Activated naive CD8-positive, alpha-beta T cell (primary cell): ENCODE data around the gene POLR3GL.

ENCODE experiments used
- H3K27ac Mint-ChIP-seq: one replicate; pipeline ENCODE4 v1.8.0; 2021; ENCODE audit warnings: mixed read lengths
- H3K27me3 Mint-ChIP-seq: one replicate; pipeline ENCODE4 v1.8.0; 2021; ENCODE audit warnings: mixed read lengths
- H3K36me3 Mint-ChIP-seq: one replicate; pipeline ENCODE4 v1.8.0; 2021; ENCODE audit warnings: mixed read lengths
- H3K4me1 Mint-ChIP-seq: one replicate; pipeline ENCODE4 v1.8.0; 2021; ENCODE audit warnings: low read depth, mixed read lengths
- H3K4me3 Mint-ChIP-seq: one replicate; pipeline ENCODE4 v1.8.0; 2021; ENCODE audit warnings: mild to moderate bottlenecking, mixed read lengths
- H3K9me3 Mint-ChIP-seq: one replicate; pipeline ENCODE4 v1.8.0; 2021; ENCODE audit warnings: low read depth, mixed read lengths

Gene POLR3GL

GRCh38 chr1:145959333-145959732 is 5.2 kb upstream of the POLR3GL start:
- H3K9me3 Mint-ChIP-seq = no peaks in the 10 kb centered on the region
- H3K36me3 Mint-ChIP-seq = no peaks in the 10 kb centered on the region
- H3K27me3 Mint-ChIP-seq = no peaks in the 10 kb centered on the region
- peak overlapping the region; percentile 25 for H3K27ac Mint-ChIP-seq
- H3K4me1 Mint-ChIP-seq = peaks cover 80% of the 10 kb centered on the region
- peak overlapping the region; percentile 75 for H3K4me3 Mint-ChIP-seq

DNA sequence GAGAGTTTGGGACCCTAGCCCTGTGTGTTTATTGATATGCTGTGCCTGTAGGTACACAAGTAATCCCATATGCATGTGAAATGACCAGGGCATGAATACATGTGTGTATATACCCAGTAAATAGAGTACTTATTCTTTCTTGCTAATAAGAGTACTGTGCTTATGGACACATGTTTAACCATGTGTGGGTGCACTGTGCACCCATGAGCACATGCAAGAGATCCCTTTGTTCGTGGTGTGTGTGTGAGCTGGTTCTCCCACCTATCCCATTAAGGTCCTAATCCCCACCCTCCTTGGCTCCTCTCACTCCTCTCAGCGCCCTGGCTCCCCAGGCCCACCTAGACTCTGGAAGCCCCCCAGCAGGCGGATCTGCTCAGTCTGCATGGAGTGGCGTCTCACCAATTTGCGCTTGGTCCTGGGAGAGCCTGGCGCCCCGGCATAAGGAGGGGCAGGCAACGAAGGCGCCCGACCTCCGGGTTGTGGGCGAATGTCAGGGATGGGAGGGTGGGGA is 4.5 kb upstream of the POLR3GL start:
- no peaks in the 10 kb centered on the region for H3K27me3 Mint-ChIP-seq
- no peaks in the 10 kb centered on the region for H3K36me3 Mint-ChIP-seq
- no peaks in the 10 kb centered on the region for H3K9me3 Mint-ChIP-seq
- peak overlapping the region; percentile 31 for H3K27ac Mint-ChIP-seq
- peak overlapping the region; percentile 75 for H3K4me3 Mint-ChIP-seq
- H3K4me1 Mint-ChIP-seq = peaks cover 78% of the 10 kb centered on the region

GRCh38 chr1:145960468-145961108 is 3.9 kb upstream of the POLR3GL start:
- H3K27me3 Mint-ChIP-seq = no peaks in the 10 kb centered on the region
- H3K36me3 Mint-ChIP-seq = no peaks in the 10 kb centered on the region
- H3K4me1 Mint-ChIP-seq = peaks cover 77% of the 10 kb centered on the region
- H3K9me3 Mint-ChIP-seq = no peaks in the 10 kb centered on the region
- peak overlapping the region; percentile 94 for H3K27ac Mint-ChIP-seq
- peak overlapping the region; percentile 94 for H3K4me3 Mint-ChIP-seq

DNA sequence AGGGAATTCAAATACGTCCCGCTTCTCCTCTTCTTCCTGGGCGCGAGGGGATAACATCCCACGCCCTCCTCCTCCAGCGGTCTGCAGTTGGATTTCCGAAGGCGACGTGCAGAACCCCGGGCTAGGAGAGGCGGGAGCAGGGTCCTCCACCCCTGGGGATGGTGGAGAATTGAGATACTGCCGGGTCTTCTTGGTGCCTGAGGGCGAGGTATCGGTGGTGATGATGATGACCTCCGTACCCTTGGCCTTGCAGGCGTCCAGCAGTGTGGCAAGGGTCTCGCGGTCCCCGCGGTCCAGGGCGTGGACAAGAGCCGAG is 3.4 kb upstream of the POLR3GL start:
- Mint-ChIP-seq H3K4me1 (peaks cover 75% of the 10 kb centered on the region), H3K27me3 (no peaks in the 10 kb centered on the region), H3K36me3 (no peaks in the 10 kb centered on the region), H3K27ac (peak overlapping the region; percentile 94), H3K9me3 (no peaks in the 10 kb centered on the region), H3K4me3 (peak overlapping the region; percentile 94)

GRCh38 chr1:145961425-145962156 is 2.9 kb upstream of the POLR3GL start:
- peak overlapping the region; percentile 94 for H3K4me3 Mint-ChIP-seq
- peaks cover 71% of the 10 kb centered on the region for H3K4me1 Mint-ChIP-seq

DNA sequence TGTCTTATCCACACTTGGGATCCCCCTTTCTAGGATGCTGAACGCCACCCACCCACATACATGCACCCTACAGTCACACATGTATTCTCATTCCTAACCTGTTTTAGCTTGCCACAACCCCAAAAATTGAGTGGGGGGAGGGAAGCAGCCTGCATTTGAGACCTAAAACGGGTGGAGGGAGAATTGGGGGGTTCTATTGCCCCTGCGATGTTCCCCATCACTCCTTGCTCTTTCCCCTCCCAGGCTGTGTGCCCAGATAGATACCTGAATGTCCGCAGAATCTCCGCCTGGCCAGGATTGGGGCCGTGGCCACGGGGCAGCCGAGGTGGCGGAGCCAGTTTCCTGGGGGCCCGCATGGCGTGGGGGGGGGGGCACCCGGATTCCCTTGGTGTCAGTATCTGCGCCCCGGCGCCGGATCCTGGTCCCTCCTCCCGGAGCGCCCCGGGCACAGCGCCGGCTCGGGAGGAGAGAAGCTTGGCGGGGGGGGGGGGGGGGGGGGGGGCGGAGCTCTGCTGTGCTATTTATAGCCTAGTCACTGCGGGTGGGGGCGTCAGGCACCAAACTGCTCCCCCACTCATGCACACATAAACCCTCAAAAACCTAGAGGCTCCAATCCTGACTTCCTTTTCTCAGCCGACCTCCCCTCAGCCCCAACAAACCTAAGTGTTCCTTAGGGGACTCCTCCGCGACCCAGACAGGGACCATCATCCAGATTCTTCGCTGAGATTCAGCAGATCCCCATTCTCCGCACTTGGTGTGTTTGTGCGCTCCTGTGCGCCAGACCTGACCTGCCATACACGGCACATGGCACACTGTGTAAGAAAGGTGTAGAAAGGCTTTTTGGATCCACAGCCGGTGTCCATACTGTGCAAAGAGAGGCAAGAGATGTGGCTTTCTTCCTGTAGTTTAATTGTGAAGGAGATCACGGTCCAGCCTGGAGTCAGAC is 2.1 kb upstream of the POLR3GL start:
- H3K9me3 Mint-ChIP-seq = no peaks in the 10 kb centered on the region
- H3K4me3 Mint-ChIP-seq = peak overlapping the region; percentile 94
- H3K27me3 Mint-ChIP-seq = no peaks in the 10 kb centered on the region
- H3K36me3 Mint-ChIP-seq = peaks cover 1% of the 10 kb centered on the region
- H3K27ac Mint-ChIP-seq = peak overlapping the region; percentile 95
- H3K4me1 Mint-ChIP-seq = peaks cover 63% of the 10 kb centered on the region

More at GRCh38 chr1:145961425-145962156, 2.9 kb upstream of the POLR3GL start:
- Mint-ChIP-seq H3K27ac (peak overlapping the region; percentile 94), H3K36me3 (no peaks in the 10 kb centered on the region), H3K9me3 (no peaks in the 10 kb centered on the region), H3K27me3 (no peaks in the 10 kb centered on the region)

DNA sequence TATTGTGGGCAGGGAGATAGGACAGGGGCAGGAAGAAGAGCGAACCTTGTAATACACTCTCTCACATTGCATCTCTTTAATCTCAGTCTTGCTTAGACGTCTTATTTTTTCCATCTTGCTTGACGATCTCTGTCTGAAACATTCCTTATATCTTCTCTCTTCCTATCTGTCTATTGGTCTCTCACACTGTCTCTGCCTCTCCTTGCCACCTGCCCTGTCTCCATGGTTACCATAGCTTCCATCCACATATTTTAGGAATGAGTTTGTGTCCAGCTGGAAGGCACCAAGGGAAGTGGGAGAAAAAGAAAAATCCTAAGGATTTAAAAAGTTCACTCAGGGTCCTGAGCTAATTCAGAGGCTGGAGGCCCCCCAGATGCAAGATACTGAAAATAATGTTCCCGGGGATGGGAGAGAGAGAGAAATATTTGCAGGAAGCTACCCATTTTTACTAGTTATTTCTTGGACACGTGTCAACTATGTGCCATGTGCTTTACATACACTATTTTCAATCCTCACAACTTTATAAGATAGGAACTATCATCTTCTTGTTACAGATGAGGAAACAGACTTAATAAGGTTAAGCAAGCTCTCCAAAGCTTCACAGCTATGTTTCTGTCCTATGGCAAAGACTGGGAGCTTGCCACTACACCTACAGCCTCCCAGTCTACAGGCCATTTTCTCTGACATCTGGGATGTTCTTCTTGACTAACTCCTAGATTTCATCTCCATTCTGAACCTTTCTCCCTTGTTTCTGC is 1.0 kb upstream of the POLR3GL start:
- H3K4me1 Mint-ChIP-seq = peaks cover 63% of the 10 kb centered on the region
- H3K27me3 Mint-ChIP-seq = no peaks in the 10 kb centered on the region
- H3K4me3 Mint-ChIP-seq = peak overlapping the region; percentile 94

DNA sequence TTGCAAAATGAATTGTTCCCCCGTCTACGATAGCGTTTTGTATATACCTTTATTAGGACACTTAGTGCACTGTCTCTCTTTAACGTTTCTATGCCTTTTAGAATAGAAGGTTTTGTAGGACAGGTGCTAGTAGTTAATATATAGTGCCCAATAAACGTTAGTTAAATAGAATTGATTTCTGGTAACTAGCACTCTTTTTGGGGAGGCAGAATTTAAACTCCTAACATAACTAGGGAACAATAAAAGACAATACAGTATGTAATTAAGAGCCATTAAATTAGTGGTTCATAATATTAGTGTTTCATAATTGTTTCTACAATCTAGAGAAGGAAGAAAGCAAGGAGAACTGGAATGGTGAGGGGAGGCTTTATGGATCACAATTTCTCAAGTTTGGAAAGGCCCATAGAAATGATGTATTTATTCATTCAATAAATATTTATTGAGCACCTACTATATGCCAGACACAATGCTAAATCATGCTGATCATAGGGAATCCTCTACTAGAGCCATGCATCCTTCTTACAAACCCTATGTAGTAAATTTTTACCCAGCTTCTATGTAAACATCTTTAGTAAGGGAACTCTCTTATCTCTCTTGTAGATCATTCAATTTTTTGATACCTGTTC is 742 bp downstream of the POLR3GL start:
- Mint-ChIP-seq H3K9me3 (no peaks in the 10 kb centered on the region), H3K27me3 (no peaks in the 10 kb centered on the region), H3K36me3 (peaks cover 5% of the 10 kb centered on the region), H3K27ac (peak overlapping the region; percentile 95), H3K4me1 (peaks cover 48% of the 10 kb centered on the region), H3K4me3 (peak overlapping the region; percentile 94)

More for the DNA sequence above, 1.0 kb upstream of the POLR3GL start:
- Mint-ChIP-seq H3K36me3 (peaks cover 5% of the 10 kb centered on the region), H3K9me3 (no peaks in the 10 kb centered on the region), H3K27ac (peak overlapping the region; percentile 95)

GRCh38 chr1:145967288-145967687 is 2.8 kb downstream of the POLR3GL start:
- Mint-ChIP-seq H3K9me3 (no peaks in the 10 kb centered on the region), H3K27ac (no peak overlapping the region), H3K4me1 (peaks cover 43% of the 10 kb centered on the region), H3K4me3 (no peak overlapping the region), H3K36me3 (peaks cover 5% of the 10 kb centered on the region), H3K27me3 (no peaks in the 10 kb centered on the region)

DNA sequence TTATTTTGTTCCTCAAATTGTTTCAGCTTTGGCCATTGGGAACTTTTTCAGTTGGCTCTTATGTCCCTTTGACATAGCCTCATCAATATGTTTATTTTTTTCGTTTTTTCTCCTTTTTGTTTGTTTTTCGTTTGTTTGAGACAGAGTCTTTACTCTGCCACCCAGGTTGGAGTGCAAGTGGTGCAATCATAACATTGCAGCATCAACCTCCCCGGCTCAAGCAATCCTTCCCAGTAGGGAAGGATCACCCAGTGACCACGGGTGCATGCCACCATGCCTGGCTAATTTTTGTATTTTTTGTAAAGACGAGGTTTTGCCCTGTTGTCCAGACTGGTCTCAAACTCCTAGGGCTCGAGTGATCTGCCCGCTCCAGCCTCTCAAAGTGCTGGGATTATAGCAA is 8.1 kb downstream of the POLR3GL start:
- Mint-ChIP-seq H3K4me1 (peaks cover 25% of the 10 kb centered on the region), H3K27me3 (no peaks in the 10 kb centered on the region), H3K9me3 (no peaks in the 10 kb centered on the region), H3K27ac (no peak overlapping the region), H3K36me3 (peaks cover 3% of the 10 kb centered on the region), H3K4me3 (no peak overlapping the region)

GRCh38 chr1:145974721-145975120 is 10.2 kb downstream of the POLR3GL start:
- H3K4me1 Mint-ChIP-seq = peaks cover 19% of the 10 kb centered on the region
- no peaks in the 10 kb centered on the region for H3K36me3 Mint-ChIP-seq
- no peak overlapping the region for H3K4me3 Mint-ChIP-seq
- no peaks in the 10 kb centered on the region for H3K27me3 Mint-ChIP-seq
- H3K27ac Mint-ChIP-seq = no peak overlapping the region
- no peaks in the 10 kb centered on the region for H3K9me3 Mint-ChIP-seq

DNA sequence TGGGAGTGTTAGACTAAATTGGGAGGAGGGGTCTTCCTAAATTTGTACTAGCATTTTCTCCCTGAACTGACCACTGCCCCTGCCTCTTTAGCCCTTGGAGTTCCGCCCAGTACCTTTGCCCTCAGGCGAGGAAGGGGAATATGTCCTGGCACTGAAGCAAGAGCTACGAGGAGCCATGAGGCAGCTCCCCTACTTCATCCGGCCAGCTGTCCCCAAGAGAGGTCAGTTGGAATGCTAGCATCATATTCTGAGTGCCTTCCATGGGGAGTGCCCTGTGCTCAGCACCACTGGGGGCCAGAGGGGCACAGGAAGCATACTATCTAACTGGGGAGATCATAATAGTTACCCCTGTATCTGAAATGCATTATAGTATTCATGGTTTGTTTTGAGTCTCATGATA is 10.7 kb downstream of the POLR3GL start:
- H3K36me3 Mint-ChIP-seq = no peaks in the 10 kb centered on the region
- no peaks in the 10 kb centered on the region for H3K9me3 Mint-ChIP-seq
- H3K4me3 Mint-ChIP-seq = no peak overlapping the region
- H3K27ac Mint-ChIP-seq = peak overlapping the region; percentile 30
- H3K4me1 Mint-ChIP-seq = peaks cover 18% of the 10 kb centered on the region
- no peaks in the 10 kb centered on the region for H3K27me3 Mint-ChIP-seq

- no peaks in the 10 kb centered on the region for H3K9me3 Mint-ChIP-seq
- no peaks in the 10 kb centered on the region for H3K27me3 Mint-ChIP-seq
- H3K36me3 Mint-ChIP-seq = no peaks in the 10 kb centered on the region
- peaks cover 14% of the 10 kb centered on the region for H3K4me1 Mint-ChIP-seq
- no peak overlapping the region for H3K27ac Mint-ChIP-seq
- H3K4me3 Mint-ChIP-seq = no peak overlapping the region
Measured at GRCh38 chr1:145977016-145977415, 12.5 kb downstream of the POLR3GL start.
